Activated CD4-positive, alpha-beta T cell treated with anti-CD3 and anti-CD28 coated beads for 48 hours (primary cell): ENCODE results near the gene CLMP.
A peak's percentile ranks its signal among the peaks of the same experiment; 100 is the strongest.
"Not testable (repeated sequence)": the region's sequence is repeated elsewhere in the genome, so short reads cannot be mapped to it uniquely, and the experiment has no call there.

ENCODE experiments used
- DNase-seq: peaks from one replicate; pipeline ENCODE4 v3.0.0-alpha.2; 2020

CLMP gene

GRCh38 chr11:123216249-123216648 lies 21.2 kb upstream of the CLMP start:
- no peak for DNase-seq

GRCh38 chr11:123214940-123215339 lies 19.9 kb upstream of the CLMP start:
- no peak for DNase-seq

- DNase-seq: no peak
Observed at GRCh38 chr11:123214396-123214795, 19.3 kb upstream of the CLMP start.

- DNase-seq: no peak
Observed at GRCh38 chr11:123213307-123213771, 18.3 kb upstream of the CLMP start.

GRCh38 chr11:123212406-123212805 lies 17.4 kb upstream of the CLMP start:
- DNase-seq: no peak

GRCh38 chr11:123211981-123212380 lies 16.9 kb upstream of the CLMP start:
- no peak for DNase-seq

- no peak for DNase-seq
Observed at GRCh38 chr11:123211149-123211852, 16.3 kb upstream of the CLMP start.

GRCh38 chr11:123209591-123209990 lies 14.5 kb upstream of the CLMP start:
- DNase-seq: no peak

GRCh38 chr11:123206791-123207434 lies 11.9 kb upstream of the CLMP start:
- no peak for DNase-seq

- DNase-seq: not testable (repeated sequence)
Observed at GRCh38 chr11:123206055-123206454, 11.0 kb upstream of the CLMP start.

- DNase-seq: no peak
Observed at GRCh38 chr11:123203934-123204333, 8.9 kb upstream of the CLMP start.

GRCh38 chr11:123203471-123203870 lies 8.4 kb upstream of the CLMP start:
- no peak for DNase-seq

GRCh38 chr11:123202155-123203151 lies 7.4 kb upstream of the CLMP start:
- no peak for DNase-seq

- no peak for DNase-seq
Observed at GRCh38 chr11:123200264-123200663, 5.2 kb upstream of the CLMP start.

GRCh38 chr11:123197711-123198110 lies 2.7 kb upstream of the CLMP start:
- peak; percentile 33 for DNase-seq

GRCh38 chr11:123196060-123196714 lies 1.1 kb upstream of the CLMP start:
- DNase-seq: no peak

- DNase-seq: no peak
Observed at GRCh38 chr11:123194337-123195187, 486 bp downstream of the CLMP start.

GRCh38 chr11:123193742-123194141 lies 1.3 kb downstream of the CLMP start:
- no peak for DNase-seq

GRCh38 chr11:123191939-123192338 lies 3.1 kb downstream of the CLMP start:
- DNase-seq: no peak

GRCh38 chr11:123190518-123190917 lies 4.5 kb downstream of the CLMP start:
- DNase-seq: no peak

GRCh38 chr11:123188508-123189165 lies 6.4 kb downstream of the CLMP start:
- no peak for DNase-seq
